Cerebellar cortex (tissue), 1 donor: ENCODE measurements around the gene C1orf116.

Source experiments
- DNase-seq: peaks from one replicate; pipeline ENCODE4 v3.0.0-alpha.2; 2015; ENCODE audit warnings: low spot score

C1orf116 gene

DNA sequence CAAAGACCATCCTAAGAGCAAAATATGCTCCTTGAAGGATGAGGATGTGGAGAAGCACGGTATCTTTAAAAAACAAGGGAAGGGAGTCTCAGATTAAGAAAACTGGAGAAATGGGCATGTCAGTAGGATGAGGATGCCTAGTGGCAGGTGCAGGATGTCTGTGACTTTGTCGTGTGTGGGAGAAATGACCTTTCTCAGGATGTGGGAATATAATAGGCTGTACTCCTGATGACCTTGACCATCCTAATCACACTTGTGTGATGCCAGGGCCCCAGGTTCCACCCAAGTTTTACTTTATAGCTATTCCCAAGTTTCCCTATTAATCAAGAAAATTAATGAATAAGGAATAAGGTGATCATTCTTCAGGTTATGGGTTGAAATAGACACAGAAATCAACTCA lies 12.9 kb downstream of the C1orf116 start:
- DNase-seq: no peak

DNA sequence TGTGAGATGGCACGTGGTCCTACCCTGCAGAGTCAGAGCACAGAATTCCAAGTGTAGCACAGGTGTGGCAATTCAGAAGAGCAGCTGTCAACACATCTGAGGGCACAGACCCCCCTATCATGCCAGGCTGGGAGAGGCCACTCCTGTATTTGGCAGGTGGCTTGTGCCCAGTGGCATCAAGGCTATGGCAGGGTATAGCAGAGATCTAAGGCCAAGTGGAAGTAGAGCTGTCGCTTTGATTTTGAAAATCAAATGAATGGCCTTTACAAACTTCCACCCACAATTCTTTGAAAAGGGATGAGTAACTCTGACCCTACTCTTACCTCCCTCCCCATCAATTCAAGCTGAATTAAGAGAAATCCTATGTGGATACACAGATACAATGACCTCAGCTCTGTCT lies 13.4 kb downstream of the C1orf116 start:
- DNase-seq: no peak

DNA sequence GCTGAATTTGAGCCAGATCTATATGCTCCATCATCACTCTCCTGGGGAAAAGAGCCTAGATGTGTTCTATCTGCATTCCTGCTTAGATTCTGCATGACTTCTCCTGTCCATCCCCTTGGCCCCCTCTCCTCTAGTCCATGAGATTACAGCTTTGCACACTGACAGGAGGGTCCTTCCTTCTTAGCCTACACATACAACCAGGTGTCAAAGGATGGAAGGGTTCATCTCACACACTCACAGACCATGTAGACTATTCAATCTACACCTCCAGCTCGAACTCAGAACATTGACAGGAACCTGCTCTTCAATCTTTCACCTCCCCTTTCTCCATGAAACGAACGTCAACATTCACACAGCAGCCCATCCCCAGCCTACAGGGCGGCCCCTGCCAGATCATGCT lies 13.8 kb downstream of the C1orf116 start:
- DNase-seq: no peak

DNA sequence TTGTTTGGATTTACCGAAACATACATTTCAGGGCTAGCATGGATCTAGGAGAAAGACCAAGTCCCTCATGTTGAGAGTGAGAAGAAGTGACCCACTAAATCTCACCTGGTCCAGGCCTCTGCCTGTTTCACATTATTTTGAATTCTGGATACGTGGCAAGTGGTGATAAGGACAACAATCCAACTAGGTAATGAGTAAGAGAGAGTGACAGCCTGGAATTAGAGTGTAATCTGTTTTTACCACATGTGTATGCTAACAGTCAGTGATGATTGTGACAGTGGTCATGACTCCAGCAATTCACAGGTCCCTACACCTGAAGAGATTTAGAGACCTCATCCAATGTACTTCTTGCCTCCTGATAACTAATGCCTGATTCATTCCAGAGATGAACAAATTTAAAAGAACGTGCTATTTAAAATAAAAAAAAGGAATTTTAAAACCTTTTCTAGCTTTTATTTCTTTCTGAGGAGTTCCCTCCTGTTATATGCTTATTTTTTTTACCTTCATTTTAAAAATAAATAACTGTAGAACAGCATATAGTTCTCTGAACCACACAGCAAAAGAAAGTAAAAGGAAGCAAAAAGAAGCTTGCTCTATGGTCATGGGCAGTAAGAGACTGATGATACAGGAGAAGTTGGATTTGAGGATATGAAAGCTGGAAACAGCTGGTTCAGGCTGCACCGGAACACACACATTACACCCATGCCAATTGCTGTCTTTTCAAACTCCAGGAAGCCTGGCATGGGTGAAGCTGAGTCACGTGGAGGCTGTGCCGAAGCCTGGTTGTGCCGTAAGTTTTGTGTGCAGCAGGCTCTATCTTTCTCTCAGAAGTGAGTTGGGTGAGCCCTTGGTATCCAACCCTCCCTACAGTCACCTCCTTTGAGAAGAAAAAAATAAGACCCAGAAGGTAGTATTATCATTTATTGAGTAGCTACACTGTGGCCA lies 14.7 kb downstream of the C1orf116 start:
- DNase-seq: no peak

DNA sequence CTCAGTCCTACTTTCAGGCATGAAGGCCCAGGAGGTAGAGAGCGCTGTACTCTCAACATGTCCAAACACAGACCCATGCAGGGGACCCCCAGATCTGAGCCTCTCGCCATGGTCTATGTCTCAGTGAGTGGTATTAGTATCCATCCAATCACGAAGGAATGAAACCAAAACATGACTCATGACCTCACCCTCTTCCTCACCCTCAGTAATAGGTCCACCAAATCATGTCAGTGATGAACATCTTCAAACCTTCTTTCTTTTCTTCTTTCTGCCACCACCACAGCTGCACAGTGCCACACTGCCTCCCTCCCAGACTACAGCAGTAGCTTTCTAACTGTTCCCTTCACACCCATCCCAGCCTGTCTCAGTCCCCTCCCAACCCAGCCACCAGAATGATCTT lies 16.8 kb downstream of the C1orf116 start:
- DNase-seq: no peak

DNA sequence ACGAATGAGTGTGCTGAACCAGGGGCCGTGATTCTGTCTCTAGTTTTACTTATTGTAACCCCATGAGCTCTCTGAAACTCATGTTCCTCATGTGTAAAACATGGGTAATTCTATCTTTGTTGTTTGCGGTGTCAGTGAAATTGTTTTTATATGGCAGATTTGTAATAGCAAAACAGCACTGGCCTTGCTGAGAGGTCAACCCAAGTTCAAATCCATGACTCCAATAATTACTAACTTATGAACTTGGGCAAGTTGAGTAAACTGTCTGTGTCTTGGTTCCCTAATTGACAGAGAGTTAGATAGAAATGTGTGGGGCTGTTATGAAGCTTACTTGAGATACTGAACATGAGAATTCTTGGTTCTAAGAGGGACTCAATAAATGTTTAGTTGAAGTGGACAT lies 17.8 kb downstream of the C1orf116 start:
- DNase-seq: no peak

DNA sequence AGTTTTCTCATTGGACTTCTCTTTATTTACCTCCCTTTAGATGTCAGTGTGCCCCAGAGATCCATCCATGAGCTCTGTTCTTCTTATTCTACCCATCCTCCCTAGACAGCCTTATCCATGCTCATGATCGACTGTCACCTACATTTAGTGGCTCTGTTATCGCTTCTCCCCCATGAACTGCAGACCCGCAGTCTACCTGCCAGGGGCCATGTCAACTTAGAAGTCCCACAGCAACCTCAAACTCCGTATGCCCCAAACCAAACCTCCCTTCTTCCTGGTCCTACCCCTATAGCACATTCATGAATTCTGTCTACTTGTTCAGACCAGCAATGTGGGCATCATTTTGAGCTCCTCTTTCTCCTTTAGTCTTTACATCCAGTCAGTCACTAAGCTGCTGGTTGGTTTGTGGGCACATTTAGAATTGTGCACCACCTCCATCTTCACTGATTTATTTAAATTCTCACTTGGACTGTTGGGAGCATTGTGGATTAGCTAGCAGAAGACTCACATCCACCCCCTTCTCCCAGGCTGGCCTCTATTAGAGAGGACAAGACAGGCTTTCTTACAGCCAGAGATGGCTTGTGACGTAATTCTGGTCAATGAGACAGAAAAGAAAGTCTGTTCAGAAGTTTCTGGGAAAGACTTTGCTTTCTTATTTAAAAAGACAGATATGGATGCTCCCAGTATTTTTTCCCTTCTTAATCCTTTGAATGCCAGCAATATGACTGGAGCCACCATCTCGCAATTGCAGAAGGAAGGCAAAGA lies 19.1 kb downstream of the C1orf116 start:
- no peak for DNase-seq

DNA sequence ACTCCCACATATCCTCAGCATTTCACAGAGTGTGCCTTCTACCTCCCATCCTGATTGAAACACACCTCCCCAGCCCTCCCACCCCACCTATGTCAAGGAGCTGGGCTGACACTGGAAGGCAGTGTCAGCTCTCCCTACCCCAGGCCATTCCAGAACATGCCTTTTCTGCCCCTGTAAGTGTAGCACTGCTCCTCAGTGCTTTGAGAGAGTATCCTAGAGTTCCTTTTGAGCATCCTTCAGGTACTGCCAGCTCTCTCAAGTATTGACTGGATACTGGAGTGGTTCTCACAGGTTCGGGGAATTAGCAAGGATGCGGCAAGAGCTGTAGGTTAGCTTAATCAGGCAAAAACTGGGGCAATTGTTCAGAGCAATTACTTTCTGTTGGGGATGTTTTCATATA lies 21.8 kb downstream of the C1orf116 start:
- no peak for DNase-seq

DNA sequence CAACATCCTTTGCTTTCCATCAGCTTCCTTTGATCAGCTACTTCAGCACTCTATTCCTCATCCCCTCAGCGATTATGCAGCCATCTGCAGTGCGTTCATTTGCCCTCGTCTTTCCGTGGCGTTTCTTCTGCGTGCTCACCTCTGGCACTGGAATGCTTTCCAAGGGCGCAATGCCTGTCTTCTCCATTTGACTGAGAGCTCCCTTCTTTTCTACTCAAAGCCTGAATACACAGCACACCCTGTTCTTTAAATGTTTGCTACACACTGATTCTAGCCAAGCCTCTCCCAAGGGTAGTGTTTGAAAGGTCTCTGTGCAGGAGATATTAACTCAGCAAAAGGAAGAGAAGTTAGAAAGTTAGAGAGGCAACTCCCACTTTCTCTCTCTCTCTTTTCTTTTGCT lies 22.6 kb downstream of the C1orf116 start:
- no peak for DNase-seq

DNA sequence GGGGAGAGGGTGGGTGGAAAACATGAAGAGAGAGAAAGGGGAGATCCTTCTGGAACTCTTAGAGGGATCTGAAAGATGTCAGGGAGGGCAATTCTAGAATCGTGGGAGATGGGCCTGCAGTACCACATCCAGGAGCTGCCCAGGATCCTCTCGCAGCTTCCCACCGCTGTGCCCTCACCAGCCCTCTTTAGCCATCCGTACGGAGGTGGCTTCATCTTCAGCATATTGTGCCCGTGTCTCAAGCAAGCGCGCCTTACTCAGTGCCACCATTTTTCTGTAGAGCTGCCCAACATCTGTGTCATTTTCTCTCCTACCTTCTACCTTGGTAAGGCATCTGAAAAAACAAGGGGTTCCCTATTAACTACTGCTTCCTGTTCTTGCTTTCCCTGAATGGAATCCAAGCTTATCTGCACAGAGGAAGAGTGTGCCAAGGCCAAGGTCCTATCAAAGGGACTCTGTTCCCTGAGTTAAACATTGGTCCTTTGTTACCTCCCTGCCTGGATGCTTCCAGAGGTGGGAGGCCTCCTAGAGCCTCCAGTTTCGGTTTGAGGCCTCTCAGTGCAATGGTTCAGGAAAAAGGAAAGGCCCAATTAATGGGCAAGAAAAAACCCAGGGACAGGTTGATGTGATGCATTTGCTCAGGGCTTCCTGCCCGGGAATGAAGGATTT lies 23.2 kb downstream of the C1orf116 start:
- DNase-seq: no peak

DNA sequence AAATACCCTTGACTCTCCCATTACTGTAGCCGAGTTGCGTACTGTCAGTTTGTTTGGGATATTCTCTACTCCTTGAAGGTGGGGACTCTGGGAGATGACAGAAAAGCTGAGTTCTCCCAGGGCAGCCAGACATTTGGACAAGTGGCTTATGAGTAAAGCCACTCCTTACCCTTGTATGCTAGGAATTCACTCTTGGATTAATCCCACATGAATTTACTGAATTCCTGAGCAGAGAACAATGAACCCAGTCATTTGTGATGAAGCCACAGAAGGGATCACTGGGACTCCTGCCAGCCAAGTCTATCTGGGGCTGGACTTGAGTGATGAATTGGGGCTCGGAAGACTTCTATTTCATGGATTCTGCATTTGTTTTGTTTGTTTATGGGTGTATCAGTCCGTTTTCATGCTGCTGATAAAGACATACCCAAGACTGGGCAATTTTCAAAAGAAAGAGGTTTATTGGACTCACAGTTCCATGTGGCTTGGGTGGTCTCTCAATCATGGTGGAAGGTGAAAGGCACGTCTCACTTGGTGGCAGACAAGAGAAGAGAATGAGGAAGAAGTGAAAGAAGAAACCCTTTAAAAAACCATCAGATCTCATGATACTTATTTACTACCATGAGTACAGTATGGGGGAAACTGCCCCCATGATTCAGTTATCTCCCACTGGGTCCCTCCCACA lies 25.1 kb downstream of the C1orf116 start:
- DNase-seq: no peak

DNA sequence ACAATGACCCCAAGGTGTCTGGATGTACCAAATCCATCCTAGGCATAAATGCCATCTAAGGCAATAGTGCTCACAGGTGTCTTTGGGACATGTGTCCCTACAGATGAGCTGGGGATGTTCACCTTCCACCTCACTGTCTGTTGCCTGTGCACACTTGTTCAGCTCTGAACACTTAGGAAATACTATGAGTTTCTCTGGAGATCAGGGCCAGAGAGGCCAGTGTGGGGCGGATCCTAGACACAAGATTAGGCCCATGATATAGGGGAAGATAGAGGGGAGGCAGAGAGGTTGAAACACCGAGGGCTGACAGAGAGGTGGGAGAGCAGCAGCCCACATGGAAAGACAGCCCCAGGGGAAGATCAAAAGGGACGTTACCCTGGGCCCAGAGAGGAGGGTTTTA lies 25.6 kb downstream of the C1orf116 start:
- no peak for DNase-seq

DNA sequence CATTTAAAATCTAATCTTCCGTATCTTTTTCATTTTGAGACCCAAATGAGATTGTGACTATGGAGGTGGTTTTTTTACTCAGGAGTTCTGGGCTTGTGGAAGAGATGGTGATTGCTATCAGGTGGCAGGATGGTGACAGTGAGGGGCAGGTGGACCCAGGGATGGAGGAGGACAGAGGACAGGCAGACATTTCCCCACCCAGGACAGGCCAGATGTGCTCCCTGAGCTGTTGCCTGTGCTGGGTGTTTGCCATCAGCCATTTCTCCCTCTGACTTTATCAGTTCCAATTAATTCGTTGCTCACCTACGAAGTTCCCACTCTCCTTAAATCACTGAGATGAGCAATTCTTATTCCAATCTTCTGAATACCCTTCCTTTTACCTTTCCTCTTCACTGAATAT lies 26.5 kb downstream of the C1orf116 start:
- DNase-seq: no peak

DNA sequence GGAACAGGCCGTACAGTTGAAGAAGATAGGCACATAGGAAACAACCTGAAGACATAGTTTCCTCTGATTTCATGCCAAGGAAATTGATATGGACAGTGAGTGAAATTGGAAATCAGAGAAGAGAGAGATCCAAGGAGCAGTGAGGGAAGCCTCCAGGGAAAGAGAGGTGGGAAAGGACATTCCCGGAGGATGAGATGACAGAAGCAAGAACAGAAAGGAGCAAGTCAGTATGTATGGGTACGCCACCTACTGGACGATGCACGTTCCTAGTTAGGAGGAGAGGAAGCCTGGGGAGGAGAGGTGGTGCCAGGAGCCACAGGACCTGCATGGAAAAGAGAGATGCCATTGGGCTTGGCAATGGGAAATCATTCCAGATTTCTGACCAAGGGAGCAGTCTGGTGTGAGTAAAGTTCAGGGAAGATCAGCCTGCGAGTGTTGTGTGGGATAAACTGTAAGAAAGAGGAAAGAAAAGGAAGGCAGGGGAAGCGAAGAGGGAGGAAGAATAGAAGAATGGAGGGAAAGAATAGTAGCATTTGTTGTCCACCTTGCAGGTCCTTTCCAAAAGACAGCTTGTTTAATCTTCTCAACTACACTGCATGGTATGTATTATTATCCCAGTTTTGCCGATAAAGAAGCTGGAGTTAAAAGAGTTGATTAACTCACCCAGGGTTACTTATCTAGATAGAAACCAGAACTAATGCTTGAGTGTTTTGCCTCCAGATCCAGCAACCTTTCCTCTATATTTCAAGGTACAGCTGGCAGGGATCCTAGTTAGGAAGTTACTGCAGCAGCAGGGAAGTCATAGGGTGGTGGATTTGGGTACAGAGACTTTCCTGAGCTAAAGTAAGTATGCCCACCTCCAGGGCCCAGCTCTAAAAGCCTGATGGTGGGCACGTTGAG lies 27.4 kb downstream of the C1orf116 start:
- DNase-seq: peak; percentile 47

DNA sequence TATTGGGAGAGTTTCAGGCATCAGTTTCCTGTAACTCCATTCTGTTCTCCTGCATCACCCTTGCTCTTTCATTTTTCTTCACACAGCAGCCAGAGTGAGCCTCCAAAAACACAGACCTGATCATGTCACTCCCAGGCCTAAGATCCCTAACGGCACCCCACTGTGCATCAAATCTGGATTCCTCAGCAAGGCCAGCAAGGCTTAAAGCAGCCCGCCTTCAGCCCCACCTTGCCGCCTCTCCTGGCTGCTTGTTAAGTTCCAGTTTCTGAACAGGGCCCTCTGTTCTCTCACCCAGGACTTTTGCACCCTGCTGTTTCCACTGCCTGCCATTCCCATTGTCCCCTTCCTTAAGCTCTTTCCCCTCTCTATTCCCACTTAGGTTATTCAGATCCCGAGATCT lies 29.3 kb downstream of the C1orf116 start:
- DNase-seq: no peak

DNA sequence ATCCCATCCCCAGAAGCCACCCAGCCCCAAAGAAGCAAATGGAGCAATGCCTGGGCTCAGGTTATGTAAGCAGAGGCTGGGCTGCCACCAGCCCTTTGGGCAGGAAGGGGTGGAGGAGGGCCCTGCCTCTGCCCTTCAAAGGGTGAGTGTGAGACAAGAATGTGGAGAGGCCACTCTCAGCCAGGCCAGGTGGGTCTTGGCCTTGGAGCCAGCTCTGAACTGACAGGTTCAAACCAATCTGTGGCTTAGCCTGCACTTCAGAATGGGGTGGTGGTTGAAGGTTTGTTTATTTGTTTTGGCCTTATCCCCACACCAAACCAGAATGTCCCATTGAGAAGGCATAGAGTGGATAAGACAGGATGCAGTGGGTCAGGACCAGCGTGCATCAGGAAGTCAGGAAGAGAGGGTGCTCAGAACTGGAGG lies 29.8 kb downstream of the C1orf116 start:
- DNase-seq: no peak

DNA sequence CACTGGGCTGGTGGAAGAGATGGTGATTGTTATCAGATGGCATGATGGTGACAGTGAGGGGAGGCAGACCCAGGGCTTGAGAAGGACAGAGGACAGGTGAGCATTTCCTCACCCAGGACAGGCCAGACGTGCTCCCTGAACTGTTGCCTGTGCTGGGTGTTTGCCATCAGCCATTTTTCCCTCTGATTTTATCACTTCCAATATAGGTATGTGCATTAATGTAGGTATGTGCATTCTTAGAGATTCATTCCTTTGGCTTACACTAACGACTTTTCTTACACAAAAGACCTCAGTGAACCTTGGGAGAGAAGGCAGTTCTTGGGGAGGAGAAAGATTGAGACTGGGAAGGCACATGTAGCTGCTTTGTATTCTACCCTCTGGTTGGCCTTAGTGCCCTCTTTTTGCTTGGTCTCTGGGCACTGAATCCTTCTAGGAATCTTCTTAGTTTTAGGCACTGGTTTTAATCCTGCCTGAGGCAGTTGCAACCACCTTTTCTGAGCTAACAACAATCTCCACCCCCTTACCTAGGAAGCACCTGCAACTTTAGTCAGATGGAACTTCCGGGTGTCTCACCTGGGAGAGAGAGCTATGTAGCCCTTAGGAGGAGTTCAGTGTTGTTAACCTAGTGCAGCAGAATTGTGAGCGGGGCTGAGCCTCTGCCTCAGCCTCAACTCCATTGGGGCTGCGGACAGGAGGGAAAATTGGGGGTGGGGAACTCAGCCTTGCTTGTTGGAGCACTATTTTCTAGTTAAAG lies 30.9 kb downstream of the C1orf116 start:
- DNase-seq: no peak

DNA sequence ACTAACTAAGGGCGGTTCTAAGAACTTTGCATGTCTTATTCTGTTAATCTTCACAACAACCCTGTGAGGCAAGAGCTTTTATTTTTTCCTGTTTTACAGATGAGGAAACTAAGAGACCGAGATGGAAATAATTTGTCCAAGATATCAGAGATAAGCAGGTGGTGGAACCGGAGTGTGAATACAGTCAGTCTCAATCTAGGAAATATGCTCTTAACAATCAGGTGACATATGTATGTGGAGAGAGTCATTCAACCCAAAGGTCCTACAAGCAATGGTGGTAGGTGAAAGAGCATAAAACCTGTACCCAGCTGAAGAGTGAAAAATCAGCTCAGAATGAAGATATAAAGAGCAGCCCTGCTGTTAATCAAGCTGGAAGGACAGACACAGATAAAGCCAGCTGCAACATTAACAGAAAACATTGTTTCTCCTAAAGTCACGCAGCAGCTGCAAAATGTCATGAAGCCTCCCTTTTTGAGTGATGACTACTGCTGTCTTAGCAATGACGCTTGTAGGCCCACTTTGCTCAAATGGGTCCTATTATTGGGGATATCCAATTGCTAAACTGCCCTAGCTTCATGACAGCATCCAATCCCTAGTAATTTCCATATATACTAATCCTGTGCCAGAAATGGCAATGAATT lies 31.8 kb downstream of the C1orf116 start:
- DNase-seq: no peak

DNA sequence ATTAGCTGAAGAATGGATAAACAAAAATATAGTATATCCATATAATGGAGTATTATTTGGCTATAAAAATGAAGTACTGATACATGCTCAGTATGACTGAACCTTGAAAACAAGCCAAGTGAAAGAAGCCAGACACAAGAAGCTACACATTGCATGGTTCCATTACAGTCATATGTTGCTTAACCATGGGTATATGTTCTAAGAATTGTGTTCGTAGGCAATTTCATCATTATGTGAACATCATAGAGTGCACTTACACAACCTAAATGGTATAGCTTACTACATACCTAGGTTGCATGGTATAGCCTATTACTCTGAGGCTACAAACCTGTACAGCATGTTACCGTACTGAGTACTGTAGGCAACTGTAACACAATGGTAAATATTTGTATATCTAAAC lies 33.7 kb downstream of the C1orf116 start:
- no peak for DNase-seq

DNA sequence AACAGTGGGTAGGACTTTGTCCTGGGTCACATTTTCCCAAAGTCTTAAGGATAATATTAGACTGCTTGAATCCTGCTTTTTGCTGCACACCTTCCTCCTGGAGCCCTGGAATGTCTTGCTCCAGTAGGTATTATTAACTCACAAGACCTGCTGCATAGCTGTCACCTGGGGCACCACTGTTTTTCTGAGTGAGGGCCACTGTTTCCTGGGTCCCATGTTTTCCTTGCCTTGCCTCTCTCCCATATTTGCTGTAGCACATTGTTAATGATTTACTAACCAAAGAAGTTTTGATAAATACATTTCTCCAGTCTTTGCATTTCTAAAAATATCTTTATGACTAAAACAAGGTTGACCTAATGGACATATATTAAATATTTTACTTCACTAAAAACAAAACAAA lies 39.8 kb downstream of the C1orf116 start:
- DNase-seq: no peak
